ENCODE data around the gene IL5RA.

The IL5RA gene

DNA sequence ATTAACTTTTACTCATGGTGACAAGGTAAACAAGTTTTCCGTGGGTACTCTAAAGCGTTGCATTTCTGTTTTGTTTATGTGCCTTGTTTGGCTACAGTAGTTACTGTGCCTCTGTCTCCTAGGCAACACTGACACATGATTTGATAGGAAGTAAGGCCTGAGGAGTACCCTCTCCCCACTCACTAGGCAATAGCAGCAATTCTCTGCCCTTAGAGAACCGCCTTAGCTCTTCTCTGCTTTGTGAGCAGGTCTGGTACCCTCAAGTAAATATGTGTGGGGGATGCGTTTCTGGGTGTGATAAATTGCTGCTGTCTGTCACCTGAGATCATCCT is at the start of gene IL5RA:
Gene IL5RA, minus strand, starts transcription at position 76 of the 332 bp plus-strand sequence. CDS start 5,390 bp downstream, outside the sequence.
- DNase-seq (ENCODE audit: low spot score): no peak

DNA sequence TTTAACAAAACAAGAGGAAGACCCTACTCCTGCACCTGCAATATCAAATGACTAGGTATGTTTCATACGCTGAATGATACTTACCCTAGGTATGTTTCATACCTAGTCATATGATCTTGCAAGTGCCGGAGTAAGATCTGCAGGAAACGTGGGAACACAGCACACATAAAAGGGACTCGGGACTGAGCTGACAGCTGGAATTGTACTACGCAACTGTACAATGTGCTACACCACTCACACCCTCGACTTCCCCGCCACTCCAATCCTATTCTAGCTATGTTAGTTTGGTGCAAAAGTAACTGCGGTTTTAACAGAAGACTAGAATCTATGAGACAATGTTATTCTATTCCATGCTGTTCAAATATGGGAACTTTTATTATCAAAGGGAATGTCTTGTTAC is 47.3 kb upstream of the IL5RA start:
- no peak for DNase-seq (ENCODE audit: low spot score)

- no peak for DNase-seq (ENCODE audit: low spot score)
Measured at GRCh38 chr3:3154879-3155610, 44.9 kb upstream of the IL5RA start.

DNA sequence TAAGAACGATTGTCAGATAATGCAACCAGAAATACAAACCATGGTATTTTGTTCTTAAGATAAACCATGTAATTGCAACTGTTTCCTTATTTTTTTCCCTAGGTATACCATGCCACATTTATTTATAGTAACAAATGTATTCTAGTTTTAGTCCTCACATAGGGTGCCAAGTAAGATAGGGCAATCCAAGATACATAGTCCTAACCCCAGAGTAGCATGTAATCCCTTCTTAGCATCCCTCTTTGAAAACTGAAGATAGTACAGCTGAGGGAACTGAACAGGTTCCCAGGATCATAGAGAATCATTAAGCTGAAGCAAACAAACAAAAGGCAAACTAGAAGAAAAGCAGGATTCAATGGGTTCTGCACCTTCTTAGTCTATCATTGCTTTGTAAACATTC is 41.3 kb upstream of the IL5RA start:
- no peak for DNase-seq (ENCODE audit: low spot score)

DNA sequence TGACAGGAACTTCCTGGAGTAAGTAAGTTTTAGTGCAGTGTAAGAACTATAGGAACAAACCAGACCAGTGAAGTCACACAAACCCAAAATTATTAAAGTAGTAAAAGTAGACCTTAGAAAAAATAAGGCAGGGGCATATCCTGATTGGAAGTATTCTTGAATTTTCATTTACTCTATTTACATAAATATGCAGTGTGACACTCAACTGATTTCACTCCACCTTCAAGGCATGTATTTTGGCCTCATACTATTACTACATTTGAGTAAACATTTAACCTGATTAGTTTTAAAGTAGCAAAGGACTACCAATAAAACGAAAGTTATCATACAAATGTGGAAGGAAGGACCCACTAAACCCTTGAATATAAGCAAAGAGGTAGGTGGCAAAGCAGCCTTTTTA is 39.4 kb upstream of the IL5RA start:
- no peak for DNase-seq (ENCODE audit: low spot score)

GRCh38 chr3:3145831-3146230 is 35.7 kb upstream of the IL5RA start:
- DNase-seq (ENCODE audit: low spot score): no peak

DNA sequence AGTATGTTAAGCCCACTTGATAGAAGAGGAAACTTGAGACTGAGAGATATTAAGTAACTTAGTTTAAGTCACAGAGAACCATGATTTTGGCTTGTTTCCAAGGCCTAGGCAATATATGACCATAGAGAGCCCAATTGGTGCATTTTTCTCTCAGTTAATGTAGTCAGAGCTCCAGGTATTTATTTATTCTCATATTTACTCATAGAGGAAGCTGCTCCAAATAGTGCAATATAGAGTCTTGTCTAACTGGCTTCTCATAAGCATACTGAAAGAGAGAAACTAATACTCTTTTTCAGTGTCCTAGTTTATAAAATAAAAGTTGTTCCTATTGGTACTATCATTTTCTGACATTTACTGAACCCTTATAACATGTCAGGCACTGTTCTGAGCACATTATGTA is 31.8 kb upstream of the IL5RA start:
- DNase-seq (ENCODE audit: low spot score): no peak

DNA sequence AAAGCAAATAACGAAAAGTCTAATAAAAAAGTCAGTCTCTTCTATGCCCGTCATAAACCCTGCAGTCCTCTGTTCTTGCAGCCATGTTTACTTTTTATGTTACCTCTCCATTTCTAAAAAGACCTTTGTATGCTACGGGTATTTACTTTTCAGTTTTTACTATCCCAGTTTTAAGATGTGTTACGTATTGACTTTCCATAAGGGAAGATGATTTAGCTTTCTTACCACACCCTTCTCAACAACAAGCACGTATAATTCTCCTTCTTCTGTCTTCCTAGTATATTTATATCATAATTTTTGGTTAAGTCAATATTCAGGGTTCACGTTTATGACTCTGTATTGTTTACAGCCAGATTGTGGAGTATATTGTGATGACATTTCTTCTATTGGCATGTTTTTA is 27.4 kb upstream of the IL5RA start:
- no peak for DNase-seq (ENCODE audit: low spot score)

DNA sequence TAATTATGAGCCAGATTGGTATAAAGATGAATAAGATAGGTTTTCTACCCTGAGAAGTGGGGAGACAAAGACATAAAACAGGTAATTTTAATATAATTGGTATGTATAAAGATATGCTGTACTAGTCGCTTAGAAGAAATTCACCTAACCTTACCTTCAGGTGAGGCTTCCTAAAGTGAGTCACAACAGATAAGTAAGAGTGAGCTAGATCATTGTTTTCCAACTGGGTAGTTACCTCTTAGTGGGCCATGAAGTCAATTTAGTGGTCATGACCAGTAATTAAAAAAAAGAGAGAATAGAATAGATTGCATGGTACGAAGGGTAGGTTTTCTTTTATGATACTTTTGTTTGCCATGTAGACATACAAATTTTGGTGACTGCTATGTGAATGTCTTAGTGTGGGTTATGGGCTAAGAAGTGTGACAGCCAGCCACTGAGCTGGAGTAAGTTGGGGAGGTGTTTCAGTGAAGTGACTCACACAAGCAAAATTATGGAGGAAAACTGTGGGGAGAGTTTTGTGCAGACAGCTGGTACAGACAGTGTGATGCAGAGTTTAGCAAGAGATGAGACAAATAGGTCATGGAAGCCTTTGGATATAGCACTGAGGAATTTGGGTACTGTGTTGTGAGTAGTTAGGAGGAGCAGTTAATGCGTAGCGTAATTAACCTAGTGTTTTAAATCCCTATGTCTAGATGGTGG is 24.7 kb upstream of the IL5RA start:
- DNase-seq (ENCODE audit: low spot score): peak; percentile 53

GRCh38 chr3:3133500-3133899 is 23.3 kb upstream of the IL5RA start:
- no peak for DNase-seq (ENCODE audit: low spot score)

GRCh38 chr3:3129579-3129978 is 19.4 kb upstream of the IL5RA start:
- no peak for DNase-seq (ENCODE audit: low spot score)

DNA sequence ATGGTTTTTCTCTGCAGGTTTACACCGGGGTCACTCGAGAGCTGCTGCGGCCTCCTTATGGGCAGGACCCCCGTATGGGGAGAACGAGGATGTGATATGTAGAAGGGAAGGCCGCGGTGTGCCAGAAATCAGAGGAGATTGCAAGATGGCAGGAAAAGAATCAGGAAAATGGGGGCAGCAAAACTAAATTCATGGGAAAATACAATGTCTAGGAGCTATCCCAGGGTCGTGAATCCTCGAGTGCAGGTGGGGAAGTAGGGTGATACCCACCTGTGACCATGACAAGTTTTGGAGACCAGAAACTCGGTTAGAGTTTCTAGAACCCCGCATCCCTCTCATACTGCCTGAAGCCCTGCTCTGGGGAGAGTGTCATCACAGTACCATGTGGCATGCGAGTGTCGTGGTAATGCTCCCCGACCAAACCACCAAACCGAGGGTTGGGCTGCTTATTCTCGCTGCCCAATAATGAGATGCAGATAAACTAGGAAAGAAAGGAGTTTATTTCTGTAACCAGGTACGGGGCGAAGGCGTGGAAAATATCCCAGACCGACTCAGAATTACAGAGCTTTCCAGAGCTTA is 17.3 kb upstream of the IL5RA start:
- no peak for DNase-seq (ENCODE audit: low spot score)

GRCh38 chr3:3126477-3127431 is 16.6 kb upstream of the IL5RA start, which contains the start of gene TRNT1:
TSS of gene TRNT1 (plus strand) at chr3:3126940. CDS start at chr3:3129041, 2,101 bp downstream.
- peak; percentile 93 for DNase-seq (ENCODE audit: low spot score)

- DNase-seq (ENCODE audit: low spot score): no peak
Measured at GRCh38 chr3:3125977-3126376, 15.8 kb upstream of the IL5RA start.

GRCh38 chr3:3119393-3119851 is 9.2 kb upstream of the IL5RA start:
- DNase-seq (ENCODE audit: low spot score): no peak

DNA sequence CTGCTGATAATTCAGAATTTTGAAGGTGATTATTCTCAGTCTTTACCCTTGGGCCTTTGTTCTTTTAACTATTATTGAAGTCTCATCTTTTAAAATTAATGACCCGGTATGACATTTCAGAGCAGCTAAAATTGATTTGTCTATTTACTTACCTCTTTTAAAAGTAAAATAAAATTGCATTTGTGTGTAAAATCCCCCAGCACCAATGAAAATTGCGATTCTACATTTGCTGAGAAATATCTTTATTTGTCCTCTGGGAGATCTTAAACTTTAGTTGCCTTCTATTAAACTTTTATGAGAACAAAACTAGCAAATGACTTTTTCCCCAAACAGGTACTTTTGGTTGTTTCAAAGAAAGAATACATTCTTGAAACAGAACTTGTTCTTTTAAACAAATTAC is 7.5 kb upstream of the IL5RA start:
- no peak for DNase-seq (ENCODE audit: low spot score)

GRCh38 chr3:3113042-3113709 is 3.0 kb upstream of the IL5RA start:
- no peak for DNase-seq (ENCODE audit: low spot score)

DNA sequence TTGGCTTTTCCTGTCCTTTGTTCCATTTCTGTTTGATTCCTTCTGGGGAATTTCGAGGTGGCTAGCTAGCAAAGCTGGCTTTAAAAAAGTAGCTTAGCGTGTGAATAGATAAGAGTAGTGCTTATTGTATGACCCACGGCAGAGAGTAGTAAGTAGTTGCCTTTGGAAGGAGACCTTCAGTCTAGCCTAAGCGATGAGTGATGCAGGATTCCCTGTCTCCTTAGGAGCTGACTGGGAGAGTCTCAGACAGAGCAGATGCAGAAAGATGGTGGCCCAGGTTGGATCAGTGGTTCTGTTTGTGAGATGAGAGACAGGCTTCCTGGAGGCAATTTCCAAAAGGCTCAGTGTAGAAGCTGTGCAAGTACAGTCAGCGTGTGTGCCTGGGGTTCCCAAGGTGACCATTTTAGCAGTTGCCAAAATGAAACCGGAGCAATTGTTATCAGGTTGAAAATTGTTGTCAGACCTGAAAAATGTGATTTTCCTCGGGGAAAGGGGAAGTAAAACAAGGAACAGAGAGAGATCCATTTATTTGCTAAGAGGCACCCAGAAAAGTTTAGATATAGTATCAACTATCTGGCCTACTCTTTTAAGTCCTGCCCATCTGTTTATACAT is 681 bp upstream of the IL5RA start:
- no peak for DNase-seq (ENCODE audit: low spot score)

GRCh38 chr3:3109407-3110298 is 521 bp downstream of the IL5RA start:
- DNase-seq (ENCODE audit: low spot score): no peak

DNA sequence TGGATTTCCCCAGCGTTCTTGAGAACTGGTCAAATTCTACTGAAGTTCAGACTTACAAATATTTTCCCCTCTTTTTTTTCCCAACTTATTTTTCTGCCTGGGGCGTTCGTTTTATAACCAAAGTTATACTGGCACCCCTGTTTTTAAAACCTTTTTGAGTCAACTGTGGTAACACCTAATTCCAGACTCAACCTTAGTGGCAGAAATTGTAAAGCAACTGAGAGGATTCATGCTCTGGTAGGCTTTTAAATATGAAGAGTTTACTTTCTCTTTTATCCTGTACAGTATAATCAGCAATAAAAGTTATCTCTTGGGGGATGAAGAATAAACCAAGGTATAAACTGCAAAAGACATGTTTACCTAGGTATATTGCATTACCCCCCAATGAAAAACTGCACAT is 2.3 kb downstream of the IL5RA start:
- no peak for DNase-seq (ENCODE audit: low spot score)
